Breast epithelium (tissue), 3 donors: Measurements from ENCODE around the gene NOL4.

Experiments used
- POLR2A ChIP-seq: fragments of 450-650 bp; IDR thresholded peaks from one replicate; pipeline ENCODE4 v1.6.1; 2016; ENCODE audit warnings: antibody characterized with exemption, mild to moderate bottlenecking, moderate library complexity
- POLR2AphosphoS5 ChIP-seq, 3 donors: sonication (generic); formaldehyde crosslinking; IDR thresholded peaks; one replicate each; pipeline ENCODE4 v1.6.1; 2017; ENCODE audit warnings: antibody characterized with exemption in 3 of 3
- TF ChIP-seq, protein P1 (sequence below), 3 donors: fragments of 450-650 bp; IDR thresholded peaks; one replicate each; pipeline ENCODE4 v1.5.1; 2016 to 2017; ENCODE audit warnings: antibody characterized with exemption in 3 of 3, mild to moderate bottlenecking in 3 of 3, moderate library complexity in 3 of 3

DNA sequence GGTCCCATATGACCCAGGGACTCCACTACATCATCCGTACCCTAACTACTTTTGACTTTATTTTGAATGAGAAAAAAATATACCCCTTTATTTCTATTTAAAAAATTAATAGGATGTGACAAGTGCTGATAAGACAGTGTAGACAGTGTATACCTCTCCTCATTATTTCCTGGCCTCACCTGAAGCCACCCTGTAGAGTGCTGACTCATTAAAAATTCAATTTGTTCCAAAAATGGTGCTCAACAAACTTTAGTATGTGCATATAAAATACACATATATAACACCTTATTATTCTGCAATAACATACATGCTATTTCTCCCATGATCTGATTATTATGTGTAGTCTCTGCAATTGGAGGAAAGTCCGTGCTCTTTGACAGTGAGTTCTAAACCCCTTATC lies 20.8 kb downstream of the NOL4 start:
- TF ChIP-seq POLR2A (no peak), POLR2AphosphoS5 (IDR thresholded peaks at IDR 0.05) (no peak)
- TF ChIP-seq, protein P1, sequence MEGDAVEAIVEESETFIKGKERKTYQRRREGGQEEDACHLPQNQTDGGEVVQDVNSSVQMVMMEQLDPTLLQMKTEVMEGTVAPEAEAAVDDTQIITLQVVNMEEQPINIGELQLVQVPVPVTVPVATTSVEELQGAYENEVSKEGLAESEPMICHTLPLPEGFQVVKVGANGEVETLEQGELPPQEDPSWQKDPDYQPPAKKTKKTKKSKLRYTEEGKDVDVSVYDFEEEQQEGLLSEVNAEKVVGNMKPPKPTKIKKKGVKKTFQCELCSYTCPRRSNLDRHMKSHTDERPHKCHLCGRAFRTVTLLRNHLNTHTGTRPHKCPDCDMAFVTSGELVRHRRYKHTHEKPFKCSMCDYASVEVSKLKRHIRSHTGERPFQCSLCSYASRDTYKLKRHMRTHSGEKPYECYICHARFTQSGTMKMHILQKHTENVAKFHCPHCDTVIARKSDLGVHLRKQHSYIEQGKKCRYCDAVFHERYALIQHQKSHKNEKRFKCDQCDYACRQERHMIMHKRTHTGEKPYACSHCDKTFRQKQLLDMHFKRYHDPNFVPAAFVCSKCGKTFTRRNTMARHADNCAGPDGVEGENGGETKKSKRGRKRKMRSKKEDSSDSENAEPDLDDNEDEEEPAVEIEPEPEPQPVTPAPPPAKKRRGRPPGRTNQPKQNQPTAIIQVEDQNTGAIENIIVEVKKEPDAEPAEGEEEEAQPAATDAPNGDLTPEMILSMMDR (IDR thresholded peaks at IDR 0.05) = no peak
